K562 (cell line): Measurements from ENCODE around the gene TESMIN. TPM values are rescaled to one million over a fixed set of nuclear protein-coding genes. Genes with fewer than 3 reads are reported as not detected.

ENCODE experiments used
- AFF1 ChIP-seq, 2 experiments: fragments of 450-650 bp; IDR thresholded peaks; 2 replicates each; pipeline ENCODE4 v1.6.1; 2018; ENCODE audit warnings: mild to moderate bottlenecking in 2 of 2, low read depth in 1 of 2; ENCODE audit not compliant: partially characterized antibody in 2 of 2
- CBX8 ChIP-seq: fragments of 200-600 bp; sonication (generic); IDR thresholded peaks from 2 replicates; pipeline ENCODE4 v1.6.1; 2012; ENCODE audit warnings: borderline replicate concordance, mixed run types, low read depth, mild to moderate bottlenecking, moderate library complexity, mixed read lengths, low read length, control low read depth, inconsistent platforms; ENCODE audit not compliant: poor library complexity, severe bottlenecking; ENCODE audit errors: extremely low read depth
- ZNF12 ChIP-seq: sonication (generic); formaldehyde crosslinking; IDR thresholded peaks from 2 replicates; pipeline ENCODE4 v1.4.0; 2020; ENCODE audit warnings: mild to moderate bottlenecking, missing genetic modification reagents
- ZSCAN29 ChIP-seq: fragments of 450-650 bp; IDR thresholded peaks from 2 replicates; pipeline ENCODE4 v1.6.1; 2017
- polyA plus RNA-seq, 8 experiments: library from polyadenylated mRNA; depleted of rRNA in 4 of 8; stranded (reverse) in 5 of 8; unstranded in 3 of 8; fragments of >200 nt; fragmentation: Nextera tagmentation in 2 of 8; fragmentation: Illumina TruSeq in 1 of 8; extraction: Ambion mirVana in 2 of 8; extraction: Trizol in 1 of 8; gene quantifications; 2 replicates each; pipeline versions ENCODE4 v1.2.1 to v1.2.3, GENCODE V29; 2011 to 2014; ENCODE audit warnings: inconsistent platforms in 1 of 8, missing spikeins in 1 of 8
- total RNA-seq, 7 experiments: library from RNA; depleted of rRNA in 6 of 7; stranded (reverse); fragments of >200 nt in 6 of 7; fragmentation: Illumina TruSeq in 2 of 7; extraction: Trizol in 2 of 7; gene quantifications; 2 replicates each; pipeline versions ENCODE4 v1.2.1 to v1.2.3, GENCODE V29; 2011 to 2021; ENCODE audit warnings: low replicate concordance in 1 of 7
- TF ChIP-seq, protein P1 (sequence below): fragments of 450-650 bp; IDR thresholded peaks from 2 replicates; pipeline ENCODE4 v1.6.1; 2014; ENCODE audit warnings: low read depth, mild to moderate bottlenecking, moderate library complexity, borderline replicate concordance
- TF ChIP-seq, protein P2 (sequence below): fragments of 450-650 bp; formaldehyde crosslinking; IDR thresholded peaks from 2 replicates; pipeline ENCODE4 v1.4.0; 2022; ENCODE audit warnings: missing genetic modification characterization

Gene TESMIN
- total and polyA plus RNA-seq, 9 of the 15 experiments (the other 6 are each of a cell fraction or from before 2014, with no cell fraction given) = 8.9 to 50.5 (median 15.0) TPM

- TF ChIP-seq, protein P1, sequence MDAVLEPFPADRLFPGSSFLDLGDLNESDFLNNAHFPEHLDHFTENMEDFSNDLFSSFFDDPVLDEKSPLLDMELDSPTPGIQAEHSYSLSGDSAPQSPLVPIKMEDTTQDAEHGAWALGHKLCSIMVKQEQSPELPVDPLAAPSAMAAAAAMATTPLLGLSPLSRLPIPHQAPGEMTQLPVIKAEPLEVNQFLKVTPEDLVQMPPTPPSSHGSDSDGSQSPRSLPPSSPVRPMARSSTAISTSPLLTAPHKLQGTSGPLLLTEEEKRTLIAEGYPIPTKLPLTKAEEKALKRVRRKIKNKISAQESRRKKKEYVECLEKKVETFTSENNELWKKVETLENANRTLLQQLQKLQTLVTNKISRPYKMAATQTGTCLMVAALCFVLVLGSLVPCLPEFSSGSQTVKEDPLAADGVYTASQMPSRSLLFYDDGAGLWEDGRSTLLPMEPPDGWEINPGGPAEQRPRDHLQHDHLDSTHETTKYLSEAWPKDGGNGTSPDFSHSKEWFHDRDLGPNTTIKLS = no peak
- no peak for TF ChIP-seq ZNF12 (CRISPR knock-in tag)
- no peak for TF ChIP-seq ZSCAN29
- TF ChIP-seq AFF1 (IDR thresholded peaks at IDR 0.05; ENCODE audit: low read depth in 1 of 2, partially characterized antibody in 2 of 2) = no peak
- TF ChIP-seq, protein P2, sequence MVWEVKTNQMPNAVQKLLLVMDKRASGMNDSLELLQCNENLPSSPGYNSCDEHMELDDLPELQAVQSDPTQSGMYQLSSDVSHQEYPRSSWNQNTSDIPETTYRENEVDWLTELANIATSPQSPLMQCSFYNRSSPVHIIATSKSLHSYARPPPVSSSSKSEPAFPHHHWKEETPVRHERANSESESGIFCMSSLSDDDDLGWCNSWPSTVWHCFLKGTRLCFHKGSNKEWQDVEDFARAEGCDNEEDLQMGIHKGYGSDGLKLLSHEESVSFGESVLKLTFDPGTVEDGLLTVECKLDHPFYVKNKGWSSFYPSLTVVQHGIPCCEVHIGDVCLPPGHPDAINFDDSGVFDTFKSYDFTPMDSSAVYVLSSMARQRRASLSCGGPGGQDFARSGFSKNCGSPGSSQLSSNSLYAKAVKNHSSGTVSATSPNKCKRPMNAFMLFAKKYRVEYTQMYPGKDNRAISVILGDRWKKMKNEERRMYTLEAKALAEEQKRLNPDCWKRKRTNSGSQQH (CRISPR knock-in tag) = no peak
- no peak for TF ChIP-seq CBX8
Observed at GRCh38 chr11:68763181-68763721, 11.9 kb upstream of the TESMIN start (continued).
